Hypothalamus (tissue), 51 donors: ENCODE data around the gene DISP2.

Experiments
- DNase-seq, 51 donors: peaks; one replicate each; lab custom pipeline; 2025; lab: John Stamatoyannopoulos, UW

The DISP2 gene

GRCh38 chr15:40354408-40355171 lies 3.4 kb upstream of the DISP2 start:
- peak in 21 of 51 donors; percentile 6 to 46 (median 24) for DNase-seq

GRCh38 chr15:40355976-40356585 lies 1.9 kb upstream of the DISP2 start:
- no peak for DNase-seq

- DNase-seq = no peak
Measured at GRCh38 chr15:40357246-40357645, 773 bp upstream of the DISP2 start.

- peak in 15 of 51 donors; percentile 28 to 58 (median 41) for DNase-seq
Measured at GRCh38 chr15:40358471-40359353, 693 bp downstream of the DISP2 start.

GRCh38 chr15:40360015-40360414 lies 2.0 kb downstream of the DISP2 start:
- no peak for DNase-seq

- no peak for DNase-seq
Measured at GRCh38 chr15:40361640-40362039, 3.6 kb downstream of the DISP2 start.

- DNase-seq = no peak
Measured at GRCh38 chr15:40363611-40364010, 5.6 kb downstream of the DISP2 start.

GRCh38 chr15:40364251-40364650 lies 6.2 kb downstream of the DISP2 start:
- no peak for DNase-seq

- DNase-seq = no peak
Measured at GRCh38 chr15:40365016-40365415, 7.0 kb downstream of the DISP2 start.

GRCh38 chr15:40365624-40366456 lies 7.8 kb downstream of the DISP2 start:
- DNase-seq = no peak

GRCh38 chr15:40366457-40367370 lies 8.7 kb downstream of the DISP2 start:
- peak in 47 of 51 donors; percentile 14 to 82 (median 53) for DNase-seq

GRCh38 chr15:40367371-40367685 lies 9.3 kb downstream of the DISP2 start:
- DNase-seq = no peak

GRCh38 chr15:40367686-40368611 lies 9.9 kb downstream of the DISP2 start:
- DNase-seq = peak in 43 of 51 donors; percentile 15 to 80 (median 49)

- no peak for DNase-seq
Measured at GRCh38 chr15:40368719-40369473, 10.9 kb downstream of the DISP2 start.

- no peak for DNase-seq
Measured at GRCh38 chr15:40369474-40369869, 11.5 kb downstream of the DISP2 start.

GRCh38 chr15:40369971-40370370 lies 12.0 kb downstream of the DISP2 start:
- DNase-seq = no peak

- no peak for DNase-seq
Measured at GRCh38 chr15:40372981-40373380, 15.0 kb downstream of the DISP2 start.

- no peak for DNase-seq
Measured at GRCh38 chr15:40377606-40378005, 19.6 kb downstream of the DISP2 start.
